ENCODE data around the gene NPHS1.

- TF ChIP-seq, protein P1, sequence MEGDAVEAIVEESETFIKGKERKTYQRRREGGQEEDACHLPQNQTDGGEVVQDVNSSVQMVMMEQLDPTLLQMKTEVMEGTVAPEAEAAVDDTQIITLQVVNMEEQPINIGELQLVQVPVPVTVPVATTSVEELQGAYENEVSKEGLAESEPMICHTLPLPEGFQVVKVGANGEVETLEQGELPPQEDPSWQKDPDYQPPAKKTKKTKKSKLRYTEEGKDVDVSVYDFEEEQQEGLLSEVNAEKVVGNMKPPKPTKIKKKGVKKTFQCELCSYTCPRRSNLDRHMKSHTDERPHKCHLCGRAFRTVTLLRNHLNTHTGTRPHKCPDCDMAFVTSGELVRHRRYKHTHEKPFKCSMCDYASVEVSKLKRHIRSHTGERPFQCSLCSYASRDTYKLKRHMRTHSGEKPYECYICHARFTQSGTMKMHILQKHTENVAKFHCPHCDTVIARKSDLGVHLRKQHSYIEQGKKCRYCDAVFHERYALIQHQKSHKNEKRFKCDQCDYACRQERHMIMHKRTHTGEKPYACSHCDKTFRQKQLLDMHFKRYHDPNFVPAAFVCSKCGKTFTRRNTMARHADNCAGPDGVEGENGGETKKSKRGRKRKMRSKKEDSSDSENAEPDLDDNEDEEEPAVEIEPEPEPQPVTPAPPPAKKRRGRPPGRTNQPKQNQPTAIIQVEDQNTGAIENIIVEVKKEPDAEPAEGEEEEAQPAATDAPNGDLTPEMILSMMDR (conservative IDR thresholded peaks at IDR 0.05; ENCODE audit: low read depth, low read length) = no peak
- no peak for TF ChIP-seq EZH2phosphoT487 (IDR thresholded peaks at IDR 0.05; ENCODE audit: borderline replicate concordance, low read length)
Observed at GRCh38 chr19:35874392-35874930, 22.2 kb upstream of the NPHS1 start.

Measured in PC-3 (cell line).